22Rv1 (cell line): ENCODE data around the gene RFK.

ENCODE experiments used
- CTCF ChIP-seq: fragments of 450-650 bp; IDR thresholded peaks from 2 replicates; pipeline ENCODE4 v1.5.1; 2017; ENCODE audit warnings: mild to moderate bottlenecking
- ZFX ChIP-seq: fragments of 450-650 bp; IDR thresholded peaks from 2 replicates; pipeline ENCODE4 v1.6.1; 2017; ENCODE audit warnings: antibody characterized with exemption, borderline replicate concordance

GRCh38 chr9:76412638-76413037 is 18.4 kb upstream of the RFK start:
- TF ChIP-seq CTCF (no peak), ZFX (no peak)
